GM19099 (cell line): ENCODE measurements around the gene HORMAD2.

Source experiments
- POLR2A ChIP-seq: IDR thresholded peaks from 3 replicates; pipeline ENCODE4 v1.6.1; 2011; ENCODE audit warnings: low read depth; ENCODE audit not compliant: insufficient read length; ENCODE audit errors: extremely low read depth

HORMAD2 gene, protein sequence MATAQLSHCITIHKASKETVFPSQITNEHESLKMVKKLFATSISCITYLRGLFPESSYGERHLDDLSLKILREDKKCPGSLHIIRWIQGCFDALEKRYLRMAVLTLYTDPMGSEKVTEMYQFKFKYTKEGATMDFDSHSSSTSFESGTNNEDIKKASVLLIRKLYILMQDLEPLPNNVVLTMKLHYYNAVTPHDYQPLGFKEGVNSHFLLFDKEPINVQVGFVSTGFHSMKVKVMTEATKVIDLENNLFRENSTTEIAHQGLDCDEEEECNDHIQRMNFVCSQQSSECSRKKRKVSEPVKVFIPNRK

DNA sequence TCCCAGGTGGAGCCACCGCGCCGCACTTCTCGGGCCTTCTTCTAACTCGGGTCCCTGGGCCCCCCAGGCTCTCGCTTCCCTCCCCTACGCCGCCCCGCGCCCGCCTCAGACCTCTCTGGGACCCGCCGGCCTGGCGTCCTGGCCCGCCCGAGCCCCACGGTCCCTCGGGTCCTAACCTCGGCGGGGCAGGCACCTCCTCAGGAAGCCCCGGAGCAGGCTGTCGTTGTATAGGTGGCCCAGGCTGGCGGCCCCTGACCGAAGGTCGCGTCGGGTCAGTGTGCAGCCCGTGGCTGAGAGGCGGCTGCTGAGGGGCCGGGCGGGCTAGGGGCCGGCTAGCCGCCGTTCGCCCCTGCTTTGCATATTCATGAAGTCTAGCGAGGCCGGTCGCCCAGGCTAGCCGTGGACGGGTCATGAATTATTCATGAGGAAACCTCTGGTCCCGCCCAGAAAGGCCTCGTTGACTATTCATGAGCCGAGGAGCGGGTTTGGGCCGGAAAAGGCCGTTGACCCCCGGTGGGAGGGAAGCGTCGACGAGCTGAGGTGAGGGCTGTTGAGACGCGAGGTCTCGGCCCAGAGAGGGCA lies at the start of gene HORMAD2:
Gene HORMAD2, plus strand, starts transcription at position 513 of the 582 bp plus-strand sequence. CDS start 13,489 bp downstream, outside the sequence.
- TF ChIP-seq POLR2A, result no peak

DNA sequence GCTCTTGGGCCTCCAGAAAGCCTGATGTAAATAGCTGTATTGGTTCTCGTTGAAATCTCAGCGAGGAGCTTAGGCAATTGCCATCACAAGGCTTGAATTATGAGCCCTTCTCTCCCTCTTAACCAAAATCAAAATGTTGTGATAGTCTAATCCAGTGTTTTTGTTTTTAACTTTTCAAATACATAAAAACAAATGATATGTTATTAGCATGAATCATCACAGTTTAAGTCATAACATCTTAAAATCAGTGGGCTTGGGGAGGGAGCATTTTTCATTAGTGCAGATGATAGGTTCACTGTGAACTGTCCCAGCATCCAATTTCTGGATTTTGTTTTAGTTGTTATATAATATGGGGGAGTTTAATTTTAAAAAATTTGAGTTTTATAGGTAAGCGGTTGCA lies 48.9 kb upstream of the HORMAD2 start:
- no peak for TF ChIP-seq POLR2A

DNA sequence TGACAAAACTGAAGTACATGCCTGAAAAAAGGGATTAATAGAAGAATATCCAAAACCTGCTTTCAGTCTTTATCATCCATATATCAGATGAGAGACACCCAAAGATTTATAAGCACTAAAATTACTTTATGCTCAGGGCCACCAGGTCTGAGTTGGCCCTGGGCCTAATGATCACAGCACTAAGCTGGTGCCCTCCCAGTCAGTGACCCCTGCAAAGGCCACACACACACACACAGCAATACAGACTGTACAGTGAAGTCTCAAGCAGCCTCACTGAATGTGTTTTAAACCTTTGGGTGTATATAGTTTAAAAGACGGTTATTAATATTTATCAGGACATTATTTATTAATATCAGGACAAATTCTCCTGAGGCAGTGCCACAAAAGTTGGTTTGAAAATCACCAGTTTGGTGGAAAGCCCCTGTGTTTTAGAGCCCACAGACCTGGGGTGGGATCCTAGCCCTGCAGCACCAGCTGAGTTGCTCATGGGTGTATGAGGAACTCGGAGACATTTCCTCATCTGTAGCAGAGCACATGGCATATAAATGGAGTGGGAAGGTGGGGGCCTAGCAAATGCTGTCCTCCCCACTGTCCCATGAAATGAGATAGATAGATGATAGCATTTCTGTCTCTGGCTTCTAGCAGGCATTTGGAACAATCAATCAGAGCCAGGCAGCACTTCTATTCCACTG lies 48.4 kb upstream of the HORMAD2 start:
- TF ChIP-seq POLR2A, result no peak

DNA sequence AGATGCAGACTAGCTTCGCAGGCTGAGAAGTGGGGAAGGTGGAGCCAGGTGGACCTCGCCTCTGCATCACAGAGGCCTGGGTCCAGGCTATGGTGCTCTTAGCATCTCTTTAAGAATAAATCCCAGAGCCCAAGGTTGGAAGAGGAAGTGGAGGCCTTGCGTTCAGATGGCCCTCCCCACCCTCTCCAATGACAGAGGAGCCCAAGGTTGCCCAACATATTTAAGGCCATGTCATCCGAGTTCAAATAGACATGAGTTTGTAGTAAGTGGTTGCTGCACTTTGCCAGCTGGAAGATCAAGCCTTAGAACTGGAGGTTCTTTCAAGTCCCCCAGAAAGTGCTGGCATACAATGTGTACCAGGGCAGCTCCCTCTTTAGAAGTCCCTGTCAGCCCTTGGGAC lies 47.1 kb upstream of the HORMAD2 start:
- no peak for TF ChIP-seq POLR2A

DNA sequence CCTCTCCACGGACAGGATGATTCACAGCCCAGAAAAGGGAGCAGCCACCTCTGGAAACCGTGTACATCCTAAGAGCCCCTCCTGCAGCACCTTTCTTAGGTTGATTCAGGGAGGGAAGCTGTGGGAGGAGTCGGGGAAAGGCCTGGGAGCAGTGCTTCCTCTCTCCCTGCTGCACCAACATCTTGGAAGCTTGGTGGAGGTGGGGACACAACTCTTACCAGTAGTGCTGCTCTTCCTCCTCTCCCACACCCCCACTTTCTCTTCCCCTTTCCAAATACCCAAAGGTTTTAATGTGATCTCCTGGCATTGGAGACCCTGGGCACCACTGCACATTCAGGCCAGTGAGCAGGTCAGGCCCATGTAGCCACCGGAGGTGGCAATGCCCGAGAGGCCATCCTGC lies 46.4 kb upstream of the HORMAD2 start:
- no peak for TF ChIP-seq POLR2A

DNA sequence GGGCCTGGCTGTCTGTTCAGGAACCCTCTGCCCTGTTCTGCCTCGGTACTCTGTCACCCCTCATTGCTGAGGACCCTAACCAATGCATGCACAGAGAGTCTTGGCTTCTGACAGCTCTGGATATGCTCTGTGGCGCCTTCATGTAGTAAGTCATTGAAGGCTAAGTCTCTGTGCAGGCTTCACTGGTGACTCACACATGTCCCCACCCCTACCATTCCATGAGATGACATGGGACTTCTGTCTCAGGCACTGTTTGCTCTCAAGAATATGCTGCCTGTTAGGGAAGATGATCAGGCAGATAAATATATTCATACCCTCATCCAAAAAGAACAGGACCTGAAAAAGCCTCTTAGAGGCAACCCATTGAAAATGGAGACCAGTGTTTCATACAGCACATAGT lies 43.6 kb upstream of the HORMAD2 start:
- no peak for TF ChIP-seq POLR2A

DNA sequence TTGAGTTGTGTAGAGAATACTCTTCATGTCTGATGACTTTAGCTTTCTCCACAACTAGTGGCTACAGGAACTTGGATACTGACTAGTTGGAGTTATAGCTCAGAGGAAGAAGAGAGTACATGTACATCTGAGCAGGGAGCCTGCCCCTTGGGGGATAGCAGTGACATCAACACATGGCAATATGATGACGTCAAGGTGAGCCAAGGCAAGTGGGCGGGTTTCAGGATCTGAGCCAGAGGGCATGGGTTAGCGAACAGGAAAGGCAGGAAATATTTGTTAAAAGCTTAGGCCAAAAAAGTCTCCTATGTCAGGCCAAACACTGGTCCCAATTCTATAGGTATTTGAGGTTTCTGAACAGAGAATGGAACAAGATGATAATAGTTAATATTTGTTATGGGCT lies 42.0 kb upstream of the HORMAD2 start:
- no peak for TF ChIP-seq POLR2A

DNA sequence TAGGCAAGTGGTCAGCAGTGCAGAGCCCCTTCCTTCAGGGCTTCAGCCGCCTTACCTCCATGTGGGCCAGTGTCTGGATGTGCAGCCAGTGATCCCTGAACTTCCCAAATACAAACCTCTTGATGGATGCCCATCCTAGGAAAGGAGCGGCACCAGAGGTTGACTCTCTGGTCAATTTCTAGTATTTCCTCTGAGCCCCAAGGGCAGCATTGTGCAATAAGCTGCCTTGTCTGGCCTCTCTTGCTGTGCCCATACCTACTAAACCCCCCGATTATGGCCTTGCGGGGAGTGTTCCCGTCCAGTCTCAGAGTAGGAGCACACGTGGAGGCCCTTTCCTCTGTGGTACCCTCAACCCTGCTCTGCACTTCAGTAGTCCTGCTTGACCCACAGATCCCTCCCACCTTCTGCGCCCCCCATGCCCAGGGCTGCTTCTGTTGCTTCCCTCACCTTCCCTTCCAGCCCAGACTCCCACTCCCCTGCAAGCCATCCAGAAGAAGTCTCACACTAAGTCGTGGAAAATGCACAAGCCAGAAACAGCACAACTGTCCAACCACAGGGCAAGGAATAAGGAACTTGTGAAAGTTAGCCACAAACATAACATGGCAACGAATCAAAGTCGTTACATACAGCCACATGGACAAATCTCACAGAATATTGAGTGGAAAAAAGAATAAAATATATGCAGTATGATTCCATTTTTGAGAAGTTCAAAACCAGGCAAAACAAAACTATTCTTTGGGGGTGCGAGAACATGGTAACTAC lies 39.6 kb upstream of the HORMAD2 start:
- no peak for TF ChIP-seq POLR2A

DNA sequence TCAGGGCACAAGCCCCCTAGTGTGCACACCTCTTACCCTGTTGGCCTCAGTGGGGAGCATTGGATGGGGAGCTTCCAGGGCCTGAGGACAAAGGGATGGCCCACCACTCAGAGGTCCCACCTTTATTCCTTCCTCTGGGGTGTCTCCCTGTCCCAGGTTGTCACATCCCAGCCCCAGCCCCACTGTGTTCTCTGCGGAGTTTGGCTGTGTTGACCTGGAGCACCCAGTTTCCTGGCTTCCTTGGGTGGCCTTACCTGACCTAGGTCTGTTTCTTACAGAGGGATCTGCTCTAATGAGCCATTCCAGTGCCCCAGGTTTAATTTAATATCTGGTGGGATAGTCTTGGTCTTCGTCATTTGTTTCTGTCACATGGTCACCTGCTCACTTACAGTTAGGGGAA lies 38.8 kb upstream of the HORMAD2 start:
- no peak for TF ChIP-seq POLR2A

DNA sequence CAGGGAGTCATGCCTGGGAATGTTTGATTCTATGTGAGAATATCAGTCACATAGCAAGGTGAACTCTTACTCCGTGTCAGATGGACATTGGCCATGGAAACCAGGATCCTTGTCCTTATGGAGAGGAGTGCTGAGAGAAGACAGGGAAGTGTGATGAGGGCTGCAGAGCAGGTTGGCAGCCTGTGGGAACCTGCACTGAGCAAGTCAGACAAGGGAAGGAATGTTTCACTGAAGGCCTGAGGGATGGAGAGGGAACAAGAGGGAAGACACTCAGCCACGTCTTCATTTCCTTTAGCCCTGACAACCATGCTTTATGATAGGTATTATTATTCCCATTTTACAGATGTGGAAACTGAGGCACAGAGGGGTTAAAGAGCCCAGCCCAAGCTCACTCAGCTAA lies 38.4 kb upstream of the HORMAD2 start:
- TF ChIP-seq POLR2A, result no peak

DNA sequence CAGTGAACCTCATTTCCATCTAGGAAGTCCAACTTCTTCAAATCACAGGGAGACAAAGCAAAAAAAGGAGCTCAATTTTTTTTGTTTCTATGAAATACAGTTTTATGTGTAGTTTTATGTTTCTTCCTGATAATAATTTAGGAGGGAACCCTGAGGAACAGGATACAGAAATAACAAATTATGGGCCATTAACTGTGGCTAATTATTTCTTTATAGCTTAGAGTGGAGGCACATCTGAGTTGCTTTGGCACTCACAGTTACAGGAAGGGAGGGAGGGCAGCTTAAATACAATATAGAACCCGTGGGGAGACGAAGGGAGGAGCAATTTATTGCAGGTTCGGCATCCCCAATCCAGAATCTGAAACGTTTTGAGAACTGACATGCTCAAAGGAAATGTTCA lies 37.1 kb upstream of the HORMAD2 start:
- no peak for TF ChIP-seq POLR2A

DNA sequence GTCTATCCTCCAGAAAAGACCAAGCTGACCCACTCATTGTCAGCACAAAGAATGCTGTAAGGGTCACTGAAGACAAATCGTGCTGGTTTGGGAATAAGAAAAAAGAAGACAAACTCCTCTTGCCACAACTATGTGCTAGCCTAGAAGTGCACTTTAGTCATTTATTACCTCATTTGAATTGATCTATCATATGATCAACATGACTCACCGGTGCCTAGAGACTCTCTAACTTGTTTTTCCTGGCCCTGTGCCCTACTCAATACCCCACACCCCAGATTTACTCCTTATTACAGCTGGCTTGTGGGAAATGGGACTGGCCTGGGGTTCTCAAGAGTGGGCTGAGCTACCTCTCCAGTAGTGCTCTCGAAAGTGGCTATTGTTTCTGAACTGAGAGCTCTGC lies 35.9 kb upstream of the HORMAD2 start:
- no peak for TF ChIP-seq POLR2A

DNA sequence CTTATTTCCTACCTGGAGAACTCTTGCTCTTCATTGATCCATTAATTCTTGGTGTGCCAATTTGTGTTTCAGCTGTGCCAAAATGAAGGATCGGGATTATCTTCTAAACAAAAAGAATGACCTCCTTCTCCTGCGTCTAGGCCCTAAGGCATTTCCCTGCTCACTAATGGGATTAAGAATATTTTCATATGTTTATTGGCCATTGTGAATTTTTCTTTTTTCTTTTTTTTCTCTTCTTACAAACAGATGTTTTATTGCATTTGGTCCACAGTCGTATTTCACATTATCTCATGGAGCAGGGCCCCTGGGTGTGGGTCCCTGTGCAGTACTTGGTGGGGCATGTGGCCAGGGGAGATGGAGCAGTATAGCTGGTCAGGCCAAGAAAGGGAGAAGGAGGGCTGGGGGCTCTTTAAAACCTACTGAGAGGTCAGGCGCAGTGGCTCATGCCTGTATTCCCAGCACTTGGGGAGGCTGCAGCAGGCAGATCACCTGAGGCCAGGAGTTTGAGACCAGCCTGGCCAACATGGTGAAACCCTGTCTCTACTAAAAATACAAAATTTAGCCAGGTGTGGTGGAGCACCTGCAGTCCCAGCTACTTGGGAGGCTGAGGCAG lies 35.3 kb upstream of the HORMAD2 start:
- no peak for TF ChIP-seq POLR2A

DNA sequence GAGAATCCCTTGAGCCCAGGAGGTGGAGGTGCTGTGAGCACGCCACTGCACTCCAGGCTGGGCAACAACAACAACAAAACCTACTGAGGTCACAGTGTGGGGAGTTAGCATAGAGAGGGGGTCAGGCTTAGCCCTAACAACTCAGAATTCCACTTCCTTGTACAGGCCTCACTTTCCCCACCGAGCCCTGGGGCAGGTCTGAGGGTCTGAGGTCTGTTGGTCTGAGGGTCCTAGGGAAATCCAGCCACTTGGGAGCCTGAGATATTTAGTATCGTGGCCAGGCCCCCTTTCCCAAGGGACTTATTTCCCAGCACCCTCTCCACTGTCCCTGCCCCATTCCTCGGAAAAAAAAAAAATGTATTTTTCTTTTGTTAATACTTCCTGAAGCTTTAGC lies 34.8 kb upstream of the HORMAD2 start:
- no peak for TF ChIP-seq POLR2A
